Vagina (tissue), 2 donors: ENCODE data around the gene CCDC148. TPM values are rescaled to one million over a fixed set of nuclear protein-coding genes. Genes with fewer than 3 reads are reported as not detected.

Source experiments
- DNase-seq, 2 donors: peaks; one replicate each; pipeline ENCODE4 v3.0.0-alpha.2; 2017; ENCODE audit errors: extremely low spot score in 2 of 2
- H3K27ac ChIP-seq: fragments of 200-600 bp; sonication (generic); one replicate; pipeline ENCODE4 v1.5.1; 2019
- H3K27me3 ChIP-seq: fragments of 200-600 bp; sonication (generic); one replicate; pipeline ENCODE4 v1.5.1; 2019
- H3K36me3 ChIP-seq, 2 donors: fragments of 200-600 bp; sonication (generic); one replicate each; pipeline ENCODE4 v1.5.1; 2017 to 2019
- H3K4me1 ChIP-seq: fragments of 200-600 bp; sonication (generic); one replicate; pipeline ENCODE4 v1.5.1; 2019
- H3K4me3 ChIP-seq, 2 donors: fragments of 200-600 bp; sonication (generic); 1 replicate in 1 of 2; 2 replicates in 1 of 2; pipeline ENCODE4 v1.5.1; 2016 to 2019
- H3K9me3 ChIP-seq: fragments of 200-600 bp; sonication (generic); one replicate; pipeline ENCODE4 v1.5.1; 2019
- POLR2A ChIP-seq, 2 donors: fragments of 450-650 bp; IDR thresholded peaks; one replicate each; pipeline ENCODE4 v1.6.1; 2017; ENCODE audit warnings: antibody characterized with exemption in 2 of 2, mild to moderate bottlenecking in 2 of 2, moderate library complexity in 2 of 2
- POLR2AphosphoS5 ChIP-seq, 2 donors: sonication (generic); formaldehyde crosslinking; IDR thresholded peaks; one replicate each; pipeline ENCODE4 v1.9.0; 2017; ENCODE audit warnings: antibody characterized with exemption in 2 of 2, mild to moderate bottlenecking in 2 of 2, low read depth in 1 of 2; ENCODE audit not compliant: insufficient read depth in 1 of 2
- intact Hi-C: fragments of 100-400 bp; cut with DNase I; formaldehyde crosslinking; loops from one replicate; pipeline ENCODE4 v1.15.1; 2023
- total RNA-seq: library from RNA; depleted of rRNA; stranded (reverse); fragments of >200 nt; gene quantifications from one replicate; pipeline ENCODE4 v1.2.3, GENCODE V29; 2016
- TF ChIP-seq, protein P1 (sequence below), 3 experiments: fragments of 450-650 bp in 2 of 3; fragments of 200-600 bp in 1 of 3; sonication (generic) in 1 of 3; IDR thresholded peaks; one replicate each; pipeline ENCODE4 v1.5.1; 2017 to 2019; ENCODE audit warnings: antibody characterized with exemption in 3 of 3, mild to moderate bottlenecking in 2 of 3, moderate library complexity in 2 of 3

CCDC148 gene
- total RNA-seq, 1 donor from 2014 or later, result not detected

DNA sequence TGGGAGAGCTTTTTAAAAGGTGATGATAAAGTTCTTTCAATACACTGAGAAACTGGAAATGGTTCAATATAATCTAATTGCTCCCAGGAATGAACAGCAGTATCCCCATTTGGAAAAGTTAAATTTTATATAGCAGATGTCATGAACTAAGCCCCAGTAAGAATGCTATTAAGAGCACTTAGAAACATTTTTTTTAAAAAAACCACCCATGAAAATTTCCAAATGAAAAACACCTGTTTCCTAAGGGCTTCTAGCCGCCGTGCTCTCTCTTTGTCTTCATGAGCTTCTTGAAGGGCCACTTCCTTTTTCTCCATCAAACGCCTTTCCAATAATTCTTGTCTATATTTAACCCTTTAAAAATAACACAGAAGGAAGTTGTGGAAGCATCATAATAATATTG is 277.9 kb downstream of the CCDC148 start:
- H3K4me3 ChIP-seq, result no peak overlapping the region
- no peaks in the 10 kb centered on the region for H3K36me3 ChIP-seq
- DNase-seq, result no peak
- H3K9me3 ChIP-seq, result no peaks in the 10 kb centered on the region
- H3K4me1 ChIP-seq, result no peaks in the 10 kb centered on the region
- H3K27me3 ChIP-seq, result no peaks in the 10 kb centered on the region
- TF ChIP-seq POLR2A (IDR thresholded peaks at IDR 0.05) (no peak), POLR2AphosphoS5 (IDR thresholded peaks at IDR 0.05; ENCODE audit: insufficient read depth in 1 of 2, low read depth in 1 of 2) (no peak)
- TF ChIP-seq, protein P1, sequence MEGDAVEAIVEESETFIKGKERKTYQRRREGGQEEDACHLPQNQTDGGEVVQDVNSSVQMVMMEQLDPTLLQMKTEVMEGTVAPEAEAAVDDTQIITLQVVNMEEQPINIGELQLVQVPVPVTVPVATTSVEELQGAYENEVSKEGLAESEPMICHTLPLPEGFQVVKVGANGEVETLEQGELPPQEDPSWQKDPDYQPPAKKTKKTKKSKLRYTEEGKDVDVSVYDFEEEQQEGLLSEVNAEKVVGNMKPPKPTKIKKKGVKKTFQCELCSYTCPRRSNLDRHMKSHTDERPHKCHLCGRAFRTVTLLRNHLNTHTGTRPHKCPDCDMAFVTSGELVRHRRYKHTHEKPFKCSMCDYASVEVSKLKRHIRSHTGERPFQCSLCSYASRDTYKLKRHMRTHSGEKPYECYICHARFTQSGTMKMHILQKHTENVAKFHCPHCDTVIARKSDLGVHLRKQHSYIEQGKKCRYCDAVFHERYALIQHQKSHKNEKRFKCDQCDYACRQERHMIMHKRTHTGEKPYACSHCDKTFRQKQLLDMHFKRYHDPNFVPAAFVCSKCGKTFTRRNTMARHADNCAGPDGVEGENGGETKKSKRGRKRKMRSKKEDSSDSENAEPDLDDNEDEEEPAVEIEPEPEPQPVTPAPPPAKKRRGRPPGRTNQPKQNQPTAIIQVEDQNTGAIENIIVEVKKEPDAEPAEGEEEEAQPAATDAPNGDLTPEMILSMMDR (IDR thresholded peaks at IDR 0.05), result no peak
- intact Hi-C loops, result no loop called here
- no peak overlapping the region for H3K27ac ChIP-seq

DNA sequence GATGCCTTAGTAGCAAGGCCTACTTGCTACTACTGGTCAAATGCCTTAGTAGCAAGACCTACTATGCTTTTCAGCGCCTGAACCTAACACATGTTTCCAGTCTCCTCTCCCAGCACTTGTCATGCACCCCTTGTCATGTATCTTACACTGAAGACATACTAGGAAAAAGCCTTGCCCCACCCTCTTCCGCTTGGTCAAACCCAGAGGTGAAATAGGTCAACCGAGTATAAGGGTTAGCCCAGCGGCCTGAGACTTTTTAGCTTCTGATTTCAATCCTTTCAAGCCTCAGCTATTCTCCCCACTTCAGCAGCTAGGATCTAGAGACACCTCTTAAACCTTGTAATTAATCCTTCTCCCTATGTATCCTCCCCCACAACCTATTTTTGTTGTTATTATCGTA is 281.6 kb downstream of the CCDC148 start:
- Histone ChIP-seq H3K27ac (no peak overlapping the region), H3K27me3 (no peaks in the 10 kb centered on the region), H3K36me3 (no peaks in the 10 kb centered on the region), H3K4me3 (no peak overlapping the region), H3K9me3 (no peaks in the 10 kb centered on the region), H3K4me1 (no peaks in the 10 kb centered on the region)
- no peak for DNase-seq
- TF ChIP-seq POLR2A (IDR thresholded peaks at IDR 0.05), result no peak
- TF ChIP-seq POLR2AphosphoS5 (IDR thresholded peaks at IDR 0.05; ENCODE audit: insufficient read depth in 1 of 2, low read depth in 1 of 2), result no peak
- TF ChIP-seq, protein P1 (IDR thresholded peaks at IDR 0.05), result no peak
- intact Hi-C loops, result no loop called here

DNA sequence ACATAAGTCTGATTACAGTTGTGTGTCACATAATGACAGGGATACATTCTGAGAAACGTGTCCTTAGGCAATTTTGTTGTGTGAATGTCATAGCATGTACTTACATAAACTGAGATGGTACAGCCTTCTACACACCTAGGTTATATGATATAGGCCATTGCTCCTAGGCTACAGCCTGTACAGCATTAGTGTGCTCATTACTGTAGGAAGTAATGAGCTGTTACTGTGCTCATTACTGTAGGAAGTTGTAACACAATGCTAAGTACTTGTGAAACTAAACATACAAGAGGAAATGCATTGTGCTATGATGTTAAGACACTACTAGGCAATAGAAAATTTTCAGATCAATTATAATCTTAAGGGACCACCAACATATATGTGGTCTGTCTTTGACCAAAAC is 282.1 kb downstream of the CCDC148 start:
- no peaks in the 10 kb centered on the region for H3K27me3 ChIP-seq
- intact Hi-C loops, result no loop called here

DNA sequence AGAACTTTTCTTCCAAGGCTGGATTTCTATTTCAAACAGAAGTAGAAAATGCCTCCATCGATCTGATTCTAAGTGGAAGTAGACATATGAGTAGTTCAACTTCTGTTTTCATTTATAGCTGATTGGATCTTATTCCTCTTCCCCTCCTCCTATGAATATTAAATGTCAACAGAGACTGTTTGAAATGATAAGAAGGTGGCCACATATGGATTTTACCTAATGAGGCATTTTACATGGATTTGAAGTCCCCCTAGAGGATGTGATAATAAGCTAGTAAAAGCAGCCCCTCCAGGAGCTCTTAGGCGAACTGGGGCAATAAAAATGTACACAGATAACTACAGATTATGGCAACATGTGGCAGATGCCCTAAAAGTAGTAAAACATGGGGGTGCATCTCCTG is 283.8 kb downstream of the CCDC148 start:
- TF ChIP-seq, protein P1 (IDR thresholded peaks at IDR 0.05), result no peak
- TF ChIP-seq POLR2A (IDR thresholded peaks at IDR 0.05) (no peak), POLR2AphosphoS5 (IDR thresholded peaks at IDR 0.05; ENCODE audit: insufficient read depth in 1 of 2, low read depth in 1 of 2) (no peak)
- H3K4me3 ChIP-seq, result no peak overlapping the region
- intact Hi-C loops, result no loop called here
- no peaks in the 10 kb centered on the region for H3K9me3 ChIP-seq
- DNase-seq, result no peak
- H3K27ac ChIP-seq, result no peak overlapping the region
- H3K36me3 ChIP-seq, result no peaks in the 10 kb centered on the region
- H3K4me1 ChIP-seq, result no peaks in the 10 kb centered on the region
- no peaks in the 10 kb centered on the region for H3K27me3 ChIP-seq

More for the DNA sequence above, 282.1 kb downstream of the CCDC148 start:
- no peak overlapping the region for H3K27ac ChIP-seq
- no peaks in the 10 kb centered on the region for H3K4me1 ChIP-seq
- H3K9me3 ChIP-seq, result no peaks in the 10 kb centered on the region
- DNase-seq, result no peak
- H3K36me3 ChIP-seq, result no peaks in the 10 kb centered on the region
- TF ChIP-seq, protein P1 (IDR thresholded peaks at IDR 0.05), result no peak
- no peak for TF ChIP-seq POLR2A (IDR thresholded peaks at IDR 0.05)
- TF ChIP-seq POLR2AphosphoS5 (IDR thresholded peaks at IDR 0.05; ENCODE audit: insufficient read depth in 1 of 2, low read depth in 1 of 2), result no peak
- H3K4me3 ChIP-seq, result no peak overlapping the region

DNA sequence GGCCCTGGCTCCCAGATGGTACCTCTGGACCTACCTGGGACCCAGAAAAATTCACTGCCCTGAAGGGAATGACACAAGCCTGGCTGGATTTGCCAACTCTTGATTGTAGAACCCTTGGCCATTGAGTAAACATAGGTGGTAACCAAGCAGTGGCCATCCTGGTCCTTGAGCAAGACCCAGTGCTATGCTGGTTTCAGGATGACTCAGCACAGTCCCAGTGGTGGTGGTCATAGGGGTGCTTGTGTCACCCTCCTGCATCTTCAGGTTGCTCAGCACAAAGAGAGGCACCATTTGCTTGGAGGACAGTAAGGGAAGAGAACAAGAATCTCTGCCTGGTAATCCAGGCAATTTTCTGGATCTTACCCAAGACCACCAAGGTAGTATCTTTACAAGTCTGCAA is 302.0 kb downstream of the CCDC148 start:
- DNase-seq, result no peak
- TF ChIP-seq, protein P1 (IDR thresholded peaks at IDR 0.05), result no peak
- Histone ChIP-seq H3K4me3 (no peak overlapping the region), H3K27me3 (no peaks in the 10 kb centered on the region), H3K4me1 (no peaks in the 10 kb centered on the region), H3K9me3 (no peaks in the 10 kb centered on the region), H3K27ac (no peak overlapping the region), H3K36me3 (no peaks in the 10 kb centered on the region)
- intact Hi-C loops, result no loop called here
